ENCODE measurements around the gene NDUFA8.

NDUFA8 gene

GRCh38 chr9:122179054-122179689, 19.6 kb upstream of the NDUFA8 start:
- in situ Hi-C loops (cut with MboI; ENCODE audit: low pct_unique_long_range_greater_than_20kb, low sequenced_read_pairs, unreplicated experiment) = no loop called here
- no peak for DNase-seq (ENCODE audit: low spot score)
- no peak for TF ChIP-seq CTCF (IDR thresholded peaks at IDR 0.05; ENCODE audit: extremely low read depth, insufficient read depth, missing control alignments)

- no peak for DNase-seq (ENCODE audit: low spot score)
- TF ChIP-seq CTCF (IDR thresholded peaks at IDR 0.05; ENCODE audit: extremely low read depth, insufficient read depth, missing control alignments) = no peak
- in situ Hi-C loops (cut with MboI; ENCODE audit: low pct_unique_long_range_greater_than_20kb, low sequenced_read_pairs, unreplicated experiment) = no loop called here
These were observed 17.3 kb upstream of the NDUFA8 start for GRCh38 chr9:122176916-122177315.

GRCh38 chr9:122173670-122174069, 14.1 kb upstream of the NDUFA8 start:
- in situ Hi-C loops (cut with MboI; ENCODE audit: low pct_unique_long_range_greater_than_20kb, low sequenced_read_pairs, unreplicated experiment) = no loop called here
- no peak for DNase-seq (ENCODE audit: low spot score)
- no peak for TF ChIP-seq CTCF (IDR thresholded peaks at IDR 0.05; ENCODE audit: extremely low read depth, insufficient read depth, missing control alignments)

- no peak for TF ChIP-seq CTCF (IDR thresholded peaks at IDR 0.05; ENCODE audit: extremely low read depth, insufficient read depth, missing control alignments)
- DNase-seq (ENCODE audit: low spot score) = no peak
- in situ Hi-C loops (cut with MboI; ENCODE audit: low pct_unique_long_range_greater_than_20kb, low sequenced_read_pairs, unreplicated experiment) = no loop called here
These were observed 12.6 kb upstream of the NDUFA8 start for GRCh38 chr9:122172131-122172530.

GRCh38 chr9:122168356-122168755, 8.8 kb upstream of the NDUFA8 start:
- DNase-seq (ENCODE audit: low spot score) = no peak
- in situ Hi-C loops (cut with MboI; ENCODE audit: low pct_unique_long_range_greater_than_20kb, low sequenced_read_pairs, unreplicated experiment) = no loop called here
- no peak for TF ChIP-seq CTCF (IDR thresholded peaks at IDR 0.05; ENCODE audit: extremely low read depth, insufficient read depth, missing control alignments)

GRCh38 chr9:122164286-122164685, 4.7 kb upstream of the NDUFA8 start:
- no peak for TF ChIP-seq CTCF (IDR thresholded peaks at IDR 0.05; ENCODE audit: extremely low read depth, insufficient read depth, missing control alignments)
- DNase-seq (ENCODE audit: low spot score) = no peak
- in situ Hi-C loops (cut with MboI; ENCODE audit: low pct_unique_long_range_greater_than_20kb, low sequenced_read_pairs, unreplicated experiment) = no loop called here

Data from GM13977 (cell line).